HG03571 (cell line): Measurements from ENCODE around the gene ASTN2.
"Not testable (repeated sequence)": the region's sequence is repeated elsewhere in the genome, so short reads cannot be mapped to it uniquely, and the experiment has no call there.

Experiments
- ATAC-seq: cut with Tn5 transposase; IDR thresholded peaks from one replicate; pipeline ENCODE4 v1.9.1; 2021; ENCODE audit not compliant: unreplicated experiment

The ASTN2 gene

DNA sequence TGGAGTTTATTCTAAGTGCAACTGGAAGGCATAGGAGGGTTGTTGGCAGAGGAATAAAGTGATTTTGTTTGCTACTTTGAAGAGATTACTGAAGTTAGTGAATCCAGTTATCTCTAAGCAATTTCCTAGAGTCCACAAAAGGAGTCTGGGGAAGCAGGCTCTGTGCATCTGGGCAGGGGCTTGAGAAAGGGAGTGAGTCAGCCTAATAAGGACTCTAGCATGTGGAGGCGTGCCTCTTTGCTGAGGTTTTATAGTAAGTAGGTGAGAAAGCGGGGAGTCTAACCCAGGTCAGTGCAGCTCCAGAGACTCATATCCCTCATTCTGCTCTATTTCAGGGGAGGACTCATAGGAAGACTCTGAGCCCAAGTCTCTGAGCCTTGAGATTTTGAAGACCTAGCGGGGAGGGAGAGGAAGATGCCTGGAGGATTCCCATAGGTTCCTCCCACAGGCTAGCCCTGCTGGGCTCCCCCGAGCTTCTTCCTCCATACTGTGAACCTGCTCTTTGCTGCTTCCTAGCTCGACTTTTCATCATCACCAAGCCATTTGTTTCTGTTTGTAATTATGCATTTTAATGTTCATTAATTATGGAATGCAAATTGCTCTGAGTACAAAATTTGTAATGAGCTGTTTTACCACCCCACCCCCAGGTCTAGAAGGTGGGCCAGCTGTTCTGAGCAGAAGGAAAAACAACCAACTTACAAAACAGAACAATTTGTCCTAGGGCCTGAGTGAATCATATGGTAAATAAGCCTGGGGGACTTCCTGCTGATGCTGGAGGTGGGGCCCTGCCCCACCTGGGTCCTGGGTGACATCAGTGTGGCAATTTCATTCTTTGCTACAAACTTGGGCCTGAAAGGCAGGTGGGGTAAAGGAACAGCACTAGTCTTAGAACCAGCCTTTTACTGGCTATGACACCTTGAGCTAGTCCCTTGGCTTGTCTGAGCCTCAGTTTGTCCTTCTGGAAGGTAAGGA, 577.6 kb downstream of the ASTN2 start:
- ATAC-seq, result no peak

GRCh38 chr9:116830321-116830720, 584.5 kb downstream of the ASTN2 start:
- ATAC-seq, result not testable (repeated sequence)

- ATAC-seq, result no peak
These were observed 593.1 kb downstream of the ASTN2 start for GRCh38 chr9:116821633-116822229.

DNA sequence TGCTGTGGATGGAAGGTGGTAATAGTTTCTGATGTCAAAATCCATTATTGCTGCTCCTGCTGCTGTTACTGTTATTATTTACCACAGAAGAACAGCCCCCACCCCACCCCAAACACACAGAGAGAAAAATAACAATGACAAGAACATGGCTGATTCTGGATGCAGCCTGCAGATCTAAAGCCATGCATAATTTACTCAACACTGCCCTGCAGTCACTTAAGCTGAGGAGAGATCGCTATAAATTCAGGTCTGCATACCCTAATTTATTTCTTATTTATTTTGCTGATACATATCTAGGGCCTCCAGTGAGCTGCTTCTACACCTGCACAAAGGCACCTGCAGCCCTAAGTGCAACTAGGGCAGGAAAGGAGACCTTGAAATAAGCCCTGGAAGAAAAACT, 595.7 kb downstream of the ASTN2 start:
- ATAC-seq, result no peak

- no peak for ATAC-seq
These were observed 597.1 kb downstream of the ASTN2 start for GRCh38 chr9:116817762-116818161.

GRCh38 chr9:116816484-116816883, 598.4 kb downstream of the ASTN2 start:
- ATAC-seq, result no peak

- ATAC-seq, result no peak
These were observed 599.0 kb downstream of the ASTN2 start for GRCh38 chr9:116815835-116816234.

GRCh38 chr9:116813031-116813300, 601.9 kb downstream of the ASTN2 start:
- no peak for ATAC-seq

- no peak for ATAC-seq
These were observed 602.4 kb downstream of the ASTN2 start for GRCh38 chr9:116812231-116813030.

DNA sequence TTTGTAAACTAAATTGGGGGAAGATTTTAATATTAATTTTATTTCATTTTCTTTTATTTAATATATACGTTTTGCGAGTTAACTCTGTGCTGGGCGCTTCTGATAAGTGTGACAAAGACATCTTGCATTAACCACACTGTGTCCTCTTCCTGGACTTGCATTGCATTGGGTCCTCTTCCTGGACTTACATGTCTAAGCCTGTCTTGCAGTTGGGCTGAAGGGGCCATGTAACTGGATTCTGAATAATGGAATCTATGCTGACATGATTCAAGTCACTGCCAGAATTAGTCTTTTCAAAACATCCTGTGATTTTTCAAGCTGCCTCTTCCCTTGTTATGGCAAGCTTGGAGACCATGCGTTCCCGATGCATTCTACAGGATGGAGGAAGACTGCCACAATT, 605.2 kb downstream of the ASTN2 start:
- no peak for ATAC-seq

DNA sequence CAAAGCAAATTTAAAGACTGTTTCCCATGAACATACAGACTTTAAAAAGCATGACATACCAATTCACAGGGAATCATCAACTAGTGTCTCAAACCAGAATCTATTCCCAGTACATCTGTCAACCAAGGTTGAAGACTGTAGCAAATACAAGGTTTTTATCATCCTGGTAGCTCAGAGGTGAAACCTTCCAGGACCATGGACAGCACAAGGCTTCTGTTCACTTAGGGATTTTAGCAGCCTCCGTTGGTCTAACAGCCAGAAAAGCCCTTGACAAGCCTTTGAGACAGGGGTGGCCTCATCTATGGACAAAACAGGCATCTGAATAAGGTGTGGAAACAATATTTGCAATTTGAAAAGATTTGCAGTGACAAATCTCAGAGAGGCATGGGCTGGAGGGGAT, 608.8 kb downstream of the ASTN2 start:
- ATAC-seq, result no peak

- no peak for ATAC-seq
These were observed 614.0 kb downstream of the ASTN2 start for GRCh38 chr9:116800885-116801284.

DNA sequence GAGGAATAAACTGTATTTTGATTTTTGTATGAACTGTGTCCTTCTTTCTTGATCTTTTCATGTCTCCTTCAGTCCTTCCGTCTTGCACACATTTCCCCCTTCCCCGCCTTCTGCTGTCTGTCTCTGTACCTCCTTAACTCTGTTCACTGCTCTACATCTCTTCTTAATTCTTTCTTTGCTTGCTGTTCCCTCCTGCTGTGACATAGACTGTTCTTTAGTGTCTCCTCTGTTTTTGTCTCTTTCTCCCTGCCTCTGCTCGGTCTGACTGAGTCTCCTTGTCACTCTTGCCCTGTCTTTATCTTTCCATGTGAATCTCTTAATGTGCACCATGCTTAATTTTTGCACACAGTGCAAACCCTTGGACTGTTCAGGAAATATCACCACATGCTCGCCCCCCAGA, 614.8 kb downstream of the ASTN2 start:
- ATAC-seq, result no peak

- no peak for ATAC-seq
These were observed 616.3 kb downstream of the ASTN2 start for GRCh38 chr9:116798521-116798920.

- no peak for ATAC-seq
These were observed 617.6 kb downstream of the ASTN2 start for GRCh38 chr9:116797276-116797675.

DNA sequence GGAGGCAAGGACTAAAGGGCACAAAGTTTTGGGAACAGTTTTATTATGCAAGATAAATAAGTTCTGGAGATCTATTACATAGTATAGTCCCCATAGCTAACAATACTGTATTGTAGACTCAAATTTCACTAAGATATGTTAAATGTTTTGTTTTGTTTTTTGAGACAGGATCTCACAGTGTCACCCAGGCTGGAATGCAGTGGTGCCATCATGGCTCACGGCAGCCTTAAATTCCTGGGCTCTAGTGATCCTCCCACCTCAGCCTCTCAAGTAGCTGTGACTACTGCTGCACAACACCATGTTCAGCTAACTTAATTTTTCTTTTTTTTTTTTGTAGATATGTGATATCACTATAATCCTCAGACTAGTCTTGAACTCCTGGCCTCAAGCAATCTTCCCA, 618.2 kb downstream of the ASTN2 start:
- ATAC-seq, result no peak

DNA sequence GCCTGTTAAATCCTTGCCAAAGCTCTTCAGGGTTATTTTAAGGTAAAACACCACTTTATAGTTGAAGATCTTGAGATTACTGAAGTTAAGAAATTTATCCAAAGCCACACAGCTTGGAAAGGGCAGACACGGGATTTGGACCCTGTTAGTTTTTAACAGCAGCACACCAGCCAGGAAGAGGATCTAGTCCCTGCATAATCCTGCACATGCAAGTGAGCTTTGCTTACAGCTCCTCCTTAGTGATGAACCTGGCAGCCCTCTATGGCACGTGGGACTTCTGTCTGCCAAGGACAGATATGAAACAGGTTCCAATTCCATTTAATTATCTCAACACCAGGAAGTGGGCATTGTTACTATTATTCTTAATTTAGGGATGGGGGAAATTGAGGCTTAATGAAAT, 619.0 kb downstream of the ASTN2 start:
- no peak for ATAC-seq

DNA sequence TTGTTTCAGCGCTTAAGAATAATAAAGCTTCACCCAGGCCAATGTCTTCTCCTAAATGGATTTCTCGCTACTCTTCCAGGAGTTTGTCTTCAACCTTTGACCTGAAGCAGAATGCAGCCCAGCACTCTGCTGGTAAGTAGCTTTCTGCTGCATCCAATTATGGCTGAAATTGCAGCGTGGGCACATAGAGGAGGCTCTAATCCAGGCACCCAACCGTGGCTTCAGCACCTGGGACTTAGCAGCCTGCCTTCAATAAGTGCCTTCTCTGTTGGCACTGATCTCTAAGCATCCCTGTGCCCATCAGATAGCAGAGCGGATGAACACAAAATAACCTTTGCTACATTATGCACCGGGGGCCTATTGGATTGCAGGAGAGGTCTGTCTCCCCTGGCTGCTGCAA, 622.6 kb downstream of the ASTN2 start:
- no peak for ATAC-seq

DNA sequence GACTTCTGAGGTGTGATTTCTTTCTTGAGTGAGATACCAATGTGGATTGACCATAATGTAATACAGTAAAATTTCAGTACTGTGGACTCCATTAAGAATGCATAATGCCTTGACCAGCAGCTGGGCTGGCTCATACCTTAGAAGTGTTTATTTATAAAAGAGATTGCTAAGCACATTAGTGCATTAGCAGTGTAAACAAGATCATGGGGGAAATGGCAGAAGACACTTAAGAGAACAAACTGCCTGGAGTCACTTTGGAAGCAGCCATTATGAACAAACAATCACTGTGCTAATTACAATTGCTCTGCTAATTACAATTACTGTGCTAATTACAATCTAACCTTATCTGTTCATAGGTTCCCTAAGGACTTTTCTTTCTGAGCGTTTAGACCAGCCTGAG, 623.5 kb downstream of the ASTN2 start:
- ATAC-seq, result no peak

- no peak for ATAC-seq
These were observed 625.8 kb downstream of the ASTN2 start for GRCh38 chr9:116789081-116789480.

GRCh38 chr9:116786737-116787136, 628.1 kb downstream of the ASTN2 start:
- no peak for ATAC-seq

DNA sequence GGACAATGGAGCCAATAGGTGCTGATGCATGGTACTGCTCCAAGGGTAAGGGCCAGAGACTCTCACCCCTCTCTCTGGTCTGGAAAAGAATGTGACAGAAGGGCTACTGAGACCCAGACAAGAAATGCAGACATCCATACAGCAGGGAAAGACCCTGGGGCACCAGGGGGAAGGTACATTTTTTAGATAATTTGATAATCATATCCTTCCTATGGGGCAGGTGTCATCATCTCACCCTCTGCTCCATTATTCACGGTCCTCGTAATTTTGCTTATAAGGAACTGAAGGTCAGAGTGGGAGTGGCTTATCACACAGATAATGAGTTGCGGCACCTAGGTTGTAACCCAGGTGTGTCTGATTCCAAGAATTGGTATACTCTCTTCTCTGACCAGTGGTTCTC, 637.7 kb downstream of the ASTN2 start:
- no peak for ATAC-seq
